HuH-7 (cell line): ENCODE measurements around the gene SPRYD4.
A peak's percentile ranks its signal among the peaks of the same experiment; 100 is the strongest.
"Not testable (repeated sequence)": the region's sequence is repeated elsewhere in the genome, so short reads cannot be mapped to it uniquely, and the experiment has no call there.

Experiments used
- DNase-seq: peaks from one replicate; pipeline ENCODE4 v3.0.0; 2011; ENCODE audit warnings: low spot score

SPRYD4 gene

DNA sequence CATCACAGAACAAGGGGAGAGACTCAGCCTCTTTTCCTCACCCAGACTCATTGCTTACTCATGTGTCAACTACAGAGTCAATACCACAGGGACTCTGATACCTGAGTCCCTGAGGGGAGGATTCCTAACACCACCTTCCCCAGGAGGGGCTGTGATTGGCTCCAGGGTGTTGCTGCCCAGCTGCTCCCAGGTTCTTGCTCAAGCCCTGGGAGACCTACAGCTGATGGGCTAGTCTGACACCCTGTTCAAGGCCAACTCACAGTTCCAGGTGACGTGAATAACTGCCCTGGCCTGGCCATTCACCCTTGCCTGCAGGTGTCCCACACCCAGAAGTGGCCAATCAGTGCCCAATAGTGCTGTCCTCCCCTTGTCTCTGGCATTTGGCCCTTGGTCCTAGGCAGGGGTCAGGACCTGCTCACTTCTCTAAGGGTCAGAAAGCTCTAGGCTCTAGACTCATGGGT is 8.6 kb downstream of the SPRYD4 start:
- DNase-seq, result no peak

DNA sequence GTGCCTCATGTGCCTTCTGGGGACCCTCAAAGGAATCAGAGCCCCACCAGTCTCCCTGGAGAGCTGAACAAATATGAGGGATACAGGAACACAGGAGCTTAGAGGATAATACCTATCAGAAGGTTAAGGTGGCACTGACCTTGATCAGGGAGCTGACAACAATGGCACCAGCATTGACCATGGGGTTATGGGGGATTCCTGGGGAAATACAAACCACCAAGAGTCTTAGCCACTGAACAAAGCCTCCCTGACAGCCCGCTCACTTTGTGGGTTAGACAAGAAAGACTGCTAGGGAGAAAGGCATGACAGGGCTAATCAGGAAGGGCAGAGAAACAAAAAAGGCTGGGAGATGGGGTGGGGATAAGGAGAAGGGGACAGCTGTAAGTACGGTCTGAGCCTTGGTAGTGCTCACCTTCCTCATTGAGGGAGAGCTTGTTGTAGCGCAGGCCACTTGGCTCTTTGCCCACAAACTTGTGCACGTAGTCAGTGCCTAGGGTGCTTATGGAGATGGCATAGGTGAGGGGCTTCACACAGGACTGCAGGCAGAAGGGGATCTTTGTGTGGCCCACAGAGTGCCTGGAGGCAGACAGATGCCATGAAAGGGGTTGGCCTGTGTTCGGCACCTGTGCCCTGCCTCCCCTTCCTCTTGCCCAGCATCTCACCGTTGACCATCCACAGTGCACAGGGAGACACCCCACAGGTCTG is 9.3 kb downstream of the SPRYD4 start:
- no peak for DNase-seq

DNA sequence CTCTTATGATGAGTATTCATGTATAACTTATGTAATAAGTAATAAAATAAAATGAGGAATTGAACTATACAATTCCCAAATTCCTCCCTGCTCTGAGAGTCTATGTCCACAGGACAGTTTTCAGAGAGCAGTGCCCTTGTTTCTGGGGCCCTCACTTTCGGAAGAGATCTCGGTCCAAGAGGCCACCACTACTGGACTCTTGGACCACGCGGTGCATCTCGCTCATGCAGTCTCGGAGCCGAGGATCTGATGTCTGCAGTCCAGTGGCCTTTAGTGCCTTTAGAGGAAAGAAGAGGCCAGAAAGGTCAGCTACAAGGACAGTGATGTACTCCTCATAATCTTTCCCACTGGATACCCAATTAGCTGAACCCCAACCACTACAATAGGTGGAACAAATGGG is 11.2 kb downstream of the SPRYD4 start:
- DNase-seq, result no peak

DNA sequence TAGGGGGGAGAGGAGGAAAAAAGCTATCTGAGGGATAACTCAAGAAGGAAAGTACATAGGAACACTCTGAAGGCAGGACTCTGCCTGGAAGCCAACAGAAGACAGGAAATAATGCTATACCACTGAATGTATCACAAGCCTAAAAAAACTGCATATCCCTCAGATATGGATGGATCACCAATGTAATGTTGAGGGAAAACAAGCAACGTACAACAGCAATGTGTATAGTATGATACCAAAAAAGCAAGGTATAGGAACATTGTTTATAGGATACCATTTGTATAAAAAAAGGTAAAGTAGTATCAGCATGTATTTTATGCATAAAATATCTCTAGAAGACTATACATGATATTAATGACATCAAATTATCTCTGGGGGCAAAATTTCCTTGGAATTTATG is 16.2 kb downstream of the SPRYD4 start:
- no peak for DNase-seq

DNA sequence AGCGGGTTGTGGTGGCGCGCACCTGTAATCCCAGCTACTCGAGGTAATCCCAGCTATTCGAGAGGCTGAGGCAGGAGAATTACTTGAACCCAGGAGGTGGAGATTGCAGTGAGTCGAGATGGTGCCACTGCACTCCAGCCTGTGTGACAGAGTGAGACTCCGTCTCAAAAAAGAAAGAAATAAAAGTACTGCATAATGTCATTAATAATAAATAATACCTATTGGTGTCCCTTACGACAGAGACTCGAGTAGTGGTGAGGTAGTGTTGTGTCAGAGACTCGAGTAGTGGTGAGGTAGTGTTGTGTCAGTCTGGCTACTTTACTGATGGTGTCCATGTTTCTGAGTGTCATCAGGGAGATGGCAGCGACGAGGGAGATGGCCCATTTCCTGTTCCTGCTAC is 18.3 kb downstream of the SPRYD4 start:
- DNase-seq, result no peak

DNA sequence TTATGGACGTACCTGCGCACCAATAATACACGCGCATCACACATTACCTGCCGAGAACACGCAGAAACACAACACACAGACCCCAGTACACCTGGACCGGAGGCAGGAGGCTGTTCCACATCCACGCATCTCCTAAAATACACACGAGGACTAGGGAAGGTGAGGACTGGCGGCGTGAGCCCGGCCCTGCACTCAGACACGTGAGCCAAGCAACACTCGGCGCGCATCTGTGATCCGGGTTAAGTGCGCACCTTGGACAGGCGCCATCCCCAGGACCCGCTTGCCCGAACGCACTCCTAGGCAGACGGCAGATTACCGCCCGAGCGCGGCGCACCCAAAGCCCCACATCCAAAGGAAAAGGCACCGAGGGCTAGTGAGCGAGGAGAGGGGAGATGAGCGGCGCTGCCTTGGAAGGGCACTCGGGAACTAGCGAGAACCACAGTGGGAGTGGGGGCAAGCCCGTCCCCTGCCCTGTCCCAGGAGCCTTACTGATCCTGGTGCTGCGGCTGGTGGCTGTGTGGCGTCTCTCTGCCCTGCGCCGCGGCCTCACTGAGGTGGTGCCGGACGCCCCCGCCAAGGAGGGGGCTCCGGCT is 19.2 kb downstream of the SPRYD4 start:
- DNase-seq, result no peak

DNA sequence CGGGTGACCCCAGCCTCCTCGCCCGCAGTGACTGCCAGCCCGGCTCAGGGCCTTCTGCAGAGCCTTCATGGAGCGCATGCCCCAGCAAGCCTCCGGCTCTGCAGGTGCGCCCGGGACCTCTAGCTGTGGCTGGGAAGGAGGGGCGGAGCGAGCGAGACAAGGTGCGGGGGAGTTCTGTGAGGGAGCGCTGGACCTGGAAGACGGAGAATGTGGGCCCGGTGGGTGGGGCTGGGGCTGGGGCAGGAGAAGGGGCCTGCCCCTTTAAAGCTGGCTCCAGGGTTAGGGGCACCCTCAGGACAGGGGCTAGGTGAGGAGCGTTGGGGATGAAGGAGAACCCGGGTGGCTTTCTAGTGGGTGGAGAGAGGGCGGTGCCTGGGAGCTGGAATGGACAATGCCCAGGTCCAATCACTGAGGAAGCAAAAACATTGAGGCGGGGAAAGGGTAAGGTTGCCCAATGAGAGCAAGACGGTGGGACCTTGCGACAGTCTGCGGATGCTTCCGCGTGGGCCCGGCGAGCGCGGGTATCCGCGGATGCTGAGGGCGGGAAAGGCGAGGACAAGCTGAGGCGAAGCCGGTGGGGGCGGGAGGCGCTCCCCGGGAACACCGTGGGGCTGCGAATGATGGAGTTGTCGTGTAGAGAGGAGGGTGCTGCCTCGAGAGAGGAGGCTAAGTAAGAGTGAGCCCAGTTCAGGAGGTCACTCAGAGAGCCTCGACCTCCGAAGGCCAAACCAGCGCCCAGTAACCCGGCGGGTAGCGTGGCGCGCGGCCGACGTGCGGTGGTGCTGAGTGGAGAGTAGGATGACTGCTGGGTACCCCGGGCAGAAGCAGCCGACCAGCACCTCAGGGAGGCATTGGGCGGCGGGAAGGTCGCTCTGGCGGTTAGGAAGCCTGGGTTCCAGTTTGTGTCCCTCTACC is 19.9 kb downstream of the SPRYD4 start, which contains the start of gene GLS2:
TSS of gene GLS2 (minus strand) at position 121 of the 915 bp plus-strand sequence. CDS start at position 78, 43 bp downstream.
- peak; percentile 56 for DNase-seq

DNA sequence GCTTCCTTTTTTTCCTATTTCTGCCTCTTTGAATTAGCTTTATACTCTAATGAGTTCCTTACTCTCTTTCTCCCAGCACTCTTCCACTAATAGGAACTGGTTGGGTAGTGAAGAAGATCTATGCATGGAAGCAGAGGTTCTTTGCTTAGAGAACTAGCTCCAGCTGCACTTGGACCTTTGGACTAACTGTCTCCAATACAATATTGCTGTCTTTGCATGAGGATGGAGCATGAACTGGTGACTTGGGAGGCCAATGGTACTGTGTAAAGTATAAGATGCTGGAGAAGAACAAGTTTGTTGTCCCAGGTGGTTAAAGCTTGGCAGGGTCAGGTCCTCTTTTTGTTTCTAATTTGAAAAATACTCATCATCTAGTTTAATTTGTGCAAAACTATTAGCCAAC is 22.0 kb downstream of the SPRYD4 start:
- no peak for DNase-seq

DNA sequence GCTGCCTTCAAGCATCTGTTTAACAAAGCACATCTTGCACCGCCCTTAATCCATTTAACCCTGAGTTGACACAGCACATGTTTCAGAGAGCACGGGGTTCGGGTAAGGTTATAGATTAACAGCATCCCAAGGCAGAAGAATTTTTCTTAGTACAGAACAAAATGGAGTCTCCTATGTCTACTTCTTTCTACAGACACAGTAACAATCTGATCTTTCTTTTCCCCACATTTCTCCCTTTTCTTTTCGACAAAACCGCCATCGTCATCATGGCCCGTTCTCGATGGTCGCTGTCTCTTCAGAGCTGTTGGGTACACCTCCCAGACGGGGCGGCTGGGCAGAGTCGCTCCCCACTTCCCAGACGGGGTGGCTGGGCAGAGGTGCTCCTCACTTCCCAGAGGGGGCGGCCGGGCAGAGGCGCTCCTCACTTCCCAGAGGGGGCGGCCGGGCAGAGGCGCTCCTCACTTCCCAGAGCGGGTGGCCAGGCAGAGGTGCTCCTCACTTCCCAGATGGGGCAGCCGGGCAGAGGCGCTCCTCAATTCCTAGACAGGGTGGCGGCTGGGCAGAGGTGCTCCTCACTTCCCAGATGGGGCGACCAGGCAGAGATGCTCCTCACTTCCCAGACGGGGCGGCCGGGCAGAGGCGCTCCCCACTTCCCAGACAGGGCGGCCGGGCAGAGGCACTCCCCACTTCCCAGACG is 25.2 kb downstream of the SPRYD4 start:
- not testable (repeated sequence) for DNase-seq

DNA sequence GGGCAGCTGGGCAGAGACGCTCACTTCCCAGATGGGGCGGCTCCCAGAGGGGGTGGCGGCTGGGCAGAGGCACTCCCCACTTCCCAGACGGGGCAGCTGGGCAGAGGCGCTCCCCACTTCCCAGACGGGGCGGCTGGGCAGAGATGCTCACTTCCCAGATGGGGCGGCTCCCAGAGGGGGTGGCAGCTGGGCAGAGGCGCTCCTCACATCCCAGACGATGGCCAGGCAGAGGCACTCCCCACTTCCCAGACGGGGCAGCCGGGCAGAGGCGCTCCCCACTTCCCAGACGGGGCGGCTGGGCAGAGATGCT is 25.7 kb downstream of the SPRYD4 start:
- not testable (repeated sequence) for DNase-seq

DNA sequence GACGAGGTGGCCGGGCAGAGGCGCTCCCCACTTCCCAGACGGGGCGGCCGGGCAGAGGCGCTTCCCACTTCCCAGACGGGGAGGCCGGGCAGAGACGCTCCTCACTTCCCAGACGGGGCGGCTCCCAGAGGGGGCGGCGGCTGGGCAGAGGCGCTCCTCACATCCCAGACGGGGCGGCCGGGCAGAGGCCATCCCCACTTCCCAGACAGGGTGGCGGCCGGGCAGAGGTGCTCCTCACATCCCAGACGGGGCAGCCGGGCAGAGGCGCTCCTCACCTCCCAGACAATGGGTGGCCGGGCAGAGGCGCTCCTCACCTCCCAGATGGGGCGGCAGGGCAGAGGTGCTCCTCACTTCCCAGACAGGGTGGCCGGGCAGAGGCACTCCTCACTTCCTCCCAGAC is 26.1 kb downstream of the SPRYD4 start:
- DNase-seq, result not testable (repeated sequence)

DNA sequence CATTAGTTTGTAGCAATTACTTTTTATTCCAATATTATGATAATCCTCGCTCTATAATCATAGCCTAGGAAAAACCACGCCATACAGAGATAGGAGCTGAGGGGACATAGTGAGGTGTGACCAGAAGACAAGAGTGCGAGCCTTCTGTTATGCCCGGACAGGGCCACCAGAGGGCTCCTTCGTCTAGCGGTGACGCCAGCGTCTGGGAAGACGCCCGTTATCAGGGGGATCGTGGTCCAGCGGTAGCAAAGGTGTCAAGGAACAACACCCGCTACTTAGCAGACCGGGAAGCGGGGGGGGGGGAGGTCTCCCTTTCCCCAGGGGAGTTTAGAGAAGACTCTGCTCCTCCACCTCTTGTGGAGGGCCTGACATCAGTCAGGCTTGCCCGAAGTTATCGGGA is 28.3 kb downstream of the SPRYD4 start:
- DNase-seq, result not testable (repeated sequence)

DNA sequence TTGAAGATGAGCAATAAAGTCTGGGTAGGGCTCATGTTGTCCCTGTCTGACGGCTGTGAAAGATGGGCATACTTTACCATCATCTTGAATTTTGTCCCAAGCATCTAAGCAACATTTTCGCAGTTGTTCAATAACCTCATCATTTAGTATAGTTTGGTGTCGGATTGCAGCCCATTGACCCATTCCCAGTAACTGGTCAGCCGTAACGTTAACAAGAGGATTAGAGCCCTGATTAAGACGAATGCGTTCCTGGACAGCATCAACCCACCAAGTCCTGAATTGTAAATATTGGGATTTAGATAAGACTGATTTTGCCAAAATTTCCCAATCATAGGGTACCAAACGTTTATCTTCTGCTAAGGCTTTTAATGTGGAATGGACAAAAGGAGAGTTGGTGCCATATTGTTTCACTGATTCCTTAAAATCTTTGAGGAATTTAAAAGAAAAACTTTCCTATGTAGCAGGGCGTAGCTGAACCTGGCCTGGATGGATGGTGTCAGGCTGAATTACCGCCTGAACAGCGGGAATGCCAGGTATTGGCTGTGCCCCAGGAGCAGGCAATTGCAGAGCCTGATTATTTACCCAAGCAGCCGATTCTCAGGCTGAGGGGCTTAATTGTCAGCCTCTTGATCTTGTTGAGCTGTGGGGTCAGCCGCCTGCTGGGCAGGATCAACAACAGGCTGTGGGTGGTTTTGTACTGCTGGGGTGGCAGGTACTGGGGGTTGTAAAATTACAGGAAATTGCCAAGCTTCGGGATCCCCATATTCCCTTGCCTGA is 29.9 kb downstream of the SPRYD4 start:
- not testable (repeated sequence) for DNase-seq

DNA sequence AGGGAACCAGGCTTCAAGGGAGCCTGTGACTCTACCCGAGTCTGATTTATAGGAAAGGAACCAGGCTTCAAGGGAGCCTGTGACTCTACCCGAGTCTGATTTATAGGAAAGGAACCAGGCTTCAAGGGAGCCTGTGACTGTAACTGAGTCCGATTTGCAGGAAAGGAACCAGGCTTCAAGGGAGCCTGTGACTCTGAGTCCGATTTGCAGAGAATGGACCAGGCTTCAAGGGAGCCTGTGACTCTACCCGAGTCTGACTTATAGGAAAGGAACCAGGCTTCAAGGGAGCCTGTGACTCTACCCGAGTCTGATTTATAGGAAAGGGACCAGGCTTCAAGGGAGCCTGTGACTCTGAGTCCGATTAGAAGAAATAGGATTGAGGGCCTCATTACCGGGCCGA is 31.1 kb downstream of the SPRYD4 start:
- DNase-seq, result not testable (repeated sequence)

DNA sequence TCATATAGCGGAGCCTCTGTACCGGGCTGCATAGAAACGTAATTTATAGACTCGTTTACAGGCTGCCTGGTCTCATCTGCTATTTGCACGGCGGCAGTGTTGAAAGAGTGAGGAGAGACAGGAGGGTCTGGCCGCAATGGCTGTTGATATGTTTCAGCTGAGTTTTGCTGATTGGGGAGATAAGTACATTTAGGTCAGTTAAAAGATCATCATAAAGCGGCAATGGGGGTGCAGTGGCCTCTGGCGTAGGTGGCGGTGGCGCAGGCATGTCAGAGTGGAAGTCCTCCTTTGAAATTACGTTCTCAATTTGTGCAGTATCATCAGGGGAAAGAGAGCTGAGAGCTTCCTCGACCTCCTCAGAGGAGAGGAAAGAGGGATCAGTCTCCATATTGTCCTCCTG is 31.5 kb downstream of the SPRYD4 start:
- DNase-seq, result not testable (repeated sequence)

DNA sequence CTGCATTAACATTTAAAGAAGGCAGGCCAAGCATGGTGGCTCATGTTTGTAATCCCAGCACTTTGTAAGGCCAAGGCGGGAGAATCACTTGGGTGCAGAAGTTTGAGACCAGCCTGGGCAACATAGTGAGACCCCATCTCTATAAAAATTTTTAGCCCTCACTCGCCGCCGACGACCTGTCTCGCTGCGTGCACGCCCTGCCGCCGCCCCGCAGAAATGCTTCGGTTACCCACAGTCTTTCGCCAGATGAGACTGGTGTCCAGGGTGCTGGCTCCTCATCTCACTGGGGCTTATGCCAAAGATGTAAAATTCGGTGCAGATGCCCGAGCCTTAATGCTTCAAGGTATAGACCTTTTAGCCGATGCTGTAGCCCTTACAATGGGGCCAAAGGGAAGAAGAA is 42.4 kb downstream of the SPRYD4 start:
- DNase-seq, result no peak

DNA sequence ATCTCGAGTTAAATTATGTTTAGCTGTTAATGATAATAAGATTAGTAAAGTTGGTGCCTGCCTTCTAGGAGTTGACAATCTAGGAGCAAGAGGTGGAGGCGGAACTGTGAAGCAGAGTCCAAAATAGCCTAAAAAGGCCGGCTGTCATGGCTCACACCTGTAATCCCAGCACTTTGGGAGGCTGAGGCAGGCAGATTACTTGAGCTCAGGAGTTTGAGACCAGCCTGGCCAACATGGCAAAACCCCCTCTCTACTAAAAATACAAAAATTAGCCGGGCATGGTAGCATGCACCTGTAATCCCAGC is 45.6 kb downstream of the SPRYD4 start:
- DNase-seq, result not testable (repeated sequence)

DNA sequence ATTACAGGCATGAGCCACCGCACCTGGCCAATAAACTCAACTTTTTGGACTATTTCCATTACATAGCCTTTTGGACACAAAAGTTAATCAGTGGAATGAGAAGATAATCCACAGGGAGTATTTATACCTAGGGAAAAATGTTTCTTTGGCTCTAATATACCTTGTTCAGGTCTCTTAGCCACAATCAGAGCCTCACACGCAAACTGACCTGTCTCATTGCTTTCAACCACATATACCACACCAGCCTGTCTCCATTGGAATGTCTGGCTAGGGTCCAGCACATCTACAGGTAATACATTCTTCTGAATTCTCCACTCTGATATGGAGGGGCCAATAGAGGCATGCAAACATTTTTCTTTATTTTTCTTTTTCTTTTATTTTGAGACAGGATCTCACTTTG is 49.5 kb downstream of the SPRYD4 start:
- DNase-seq, result no peak

DNA sequence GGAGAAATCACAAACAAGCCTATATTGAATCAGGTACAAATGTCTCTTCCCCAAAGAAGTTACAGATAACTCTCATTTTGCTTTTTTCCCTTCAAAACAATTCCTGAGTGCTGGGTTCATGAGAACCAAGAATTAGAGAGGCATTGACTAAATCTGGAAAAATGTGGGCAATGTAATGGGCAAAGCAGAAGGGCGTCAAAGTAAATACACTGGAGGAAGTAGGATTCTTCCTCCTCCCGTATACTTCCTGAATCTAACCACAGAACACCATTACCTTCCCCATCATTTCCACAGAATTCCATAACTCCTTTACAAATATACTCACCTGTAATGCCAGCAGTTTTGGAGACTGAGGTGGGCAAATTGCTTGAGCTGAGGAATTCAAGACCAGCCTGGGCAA is 50.2 kb downstream of the SPRYD4 start:
- DNase-seq, result no peak

DNA sequence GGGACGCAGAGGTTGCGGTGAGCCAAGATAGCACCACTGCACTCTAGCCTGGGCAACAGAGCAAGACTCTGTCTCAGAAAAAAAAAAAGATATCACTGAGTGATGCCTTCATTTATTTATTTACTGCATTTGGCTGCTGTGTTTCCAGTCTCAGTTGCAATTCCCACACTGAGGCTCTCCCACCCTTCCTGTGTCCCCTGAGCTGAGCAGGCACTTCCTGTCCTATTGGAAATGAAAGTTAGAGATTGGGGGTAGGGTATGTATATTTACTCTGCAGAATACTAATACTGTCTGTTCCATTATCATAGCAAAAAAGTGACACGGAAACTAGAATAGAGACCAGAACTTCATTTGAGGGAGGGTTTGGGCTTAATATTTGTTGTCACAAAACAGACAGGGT is 51.7 kb downstream of the SPRYD4 start:
- no peak for DNase-seq

DNA sequence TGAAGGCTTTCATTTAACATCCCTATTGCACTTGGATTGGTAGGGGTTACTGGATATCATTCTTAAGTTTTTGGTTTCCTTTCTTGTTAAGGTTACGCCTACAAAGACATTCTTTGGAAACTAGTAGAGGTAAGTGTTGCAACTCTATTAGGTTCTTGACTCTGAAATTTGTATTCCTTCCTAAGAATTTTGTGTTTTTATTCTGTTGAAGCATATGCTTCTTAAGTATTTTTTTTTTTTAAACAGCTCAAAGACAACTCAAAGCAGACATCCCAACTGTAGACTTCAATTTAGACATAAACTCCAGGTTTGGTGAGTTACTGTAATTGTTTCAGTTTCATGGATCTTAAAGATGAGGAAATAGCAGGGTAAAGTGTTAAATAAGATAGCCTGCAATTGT is 52.1 kb downstream of the SPRYD4 start:
- DNase-seq, result no peak

DNA sequence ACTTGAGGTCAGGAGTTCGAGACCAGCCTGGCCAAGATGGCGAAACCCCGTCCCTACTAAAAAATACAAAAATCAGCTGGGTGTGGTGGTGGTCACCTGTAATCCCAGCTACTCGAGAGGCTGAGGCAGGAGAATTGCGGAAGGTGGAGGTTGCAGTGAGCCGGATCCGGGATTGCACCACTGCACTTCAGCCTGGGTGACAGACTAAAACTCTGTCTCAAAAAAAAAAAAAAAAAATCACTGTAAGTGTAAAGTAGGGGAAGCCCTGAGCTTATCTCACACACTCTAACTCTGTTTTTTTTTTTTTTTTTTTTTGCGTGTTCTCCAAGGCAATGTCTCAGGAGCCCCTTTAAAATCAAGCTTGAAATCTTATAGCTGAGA is 52.8 kb downstream of the SPRYD4 start:
- DNase-seq, result no peak
